ENCODE data around the gene CCSER2.
"Not testable (repeated sequence)": the region's sequence is repeated elsewhere in the genome, so short reads cannot be mapped to it uniquely, and the experiment has no call there.

The CCSER2 gene

DNA sequence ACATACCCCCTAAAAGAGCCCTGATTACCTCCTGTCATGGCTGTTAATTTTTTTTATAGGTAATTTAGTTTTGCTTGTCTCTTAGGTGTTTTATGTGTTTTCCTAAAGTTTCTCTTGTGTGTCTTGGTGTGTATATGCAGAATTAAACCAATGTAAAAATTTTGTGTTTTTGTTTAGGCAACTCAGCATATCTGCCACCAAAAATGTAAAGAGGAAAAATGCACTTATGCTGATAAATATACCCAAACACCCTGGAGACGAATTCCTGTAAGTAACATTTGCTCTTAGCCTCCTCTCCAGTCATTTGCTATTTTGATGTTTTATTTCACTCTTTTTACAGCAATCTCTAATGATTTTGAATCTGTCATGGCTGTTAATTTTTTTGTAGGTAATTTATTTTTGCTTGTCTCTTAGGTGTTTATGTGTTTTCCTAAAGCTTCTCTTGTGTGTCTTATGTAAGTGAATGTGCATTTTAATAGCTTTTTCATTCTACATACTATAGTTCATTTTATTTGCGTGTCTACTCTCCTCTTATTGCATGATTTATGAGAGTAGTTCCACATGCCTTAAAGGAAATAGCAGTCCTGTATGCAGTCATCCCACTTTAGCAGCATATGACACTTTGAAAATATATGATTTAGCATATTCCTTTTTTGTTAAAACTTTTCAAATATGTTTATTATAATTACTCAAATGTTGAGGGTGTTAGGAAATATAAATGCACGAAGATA is 149.2 kb downstream of the CCSER2 start:
- WGBS (ENCODE audit: insufficient coverage, insufficient read length) = no CpG with 5 or more reads among the region's 3 CpGs
- H3K4me1 ChIP-seq (ENCODE audit: control insufficient read depth, insufficient read depth, low read length) = no peaks in the 10 kb centered on the region
- no peak overlapping the region for H3K27ac ChIP-seq (ENCODE audit: low read length)
- DNase-seq (ENCODE audit: low read depth, low spot score) = no peak
- H3K36me3 ChIP-seq (ENCODE audit: control insufficient read depth, insufficient read depth, low read length) = no peaks in the 10 kb centered on the region
- H3K4me3 ChIP-seq (ENCODE audit: low read length) = no peak overlapping the region
- no peaks in the 10 kb centered on the region for H3K27me3 ChIP-seq (ENCODE audit: control insufficient read depth, insufficient read depth, low read length)
- no peaks in the 10 kb centered on the region for H3K9me3 ChIP-seq (ENCODE audit: control insufficient read depth, insufficient read depth, low read length)

DNA sequence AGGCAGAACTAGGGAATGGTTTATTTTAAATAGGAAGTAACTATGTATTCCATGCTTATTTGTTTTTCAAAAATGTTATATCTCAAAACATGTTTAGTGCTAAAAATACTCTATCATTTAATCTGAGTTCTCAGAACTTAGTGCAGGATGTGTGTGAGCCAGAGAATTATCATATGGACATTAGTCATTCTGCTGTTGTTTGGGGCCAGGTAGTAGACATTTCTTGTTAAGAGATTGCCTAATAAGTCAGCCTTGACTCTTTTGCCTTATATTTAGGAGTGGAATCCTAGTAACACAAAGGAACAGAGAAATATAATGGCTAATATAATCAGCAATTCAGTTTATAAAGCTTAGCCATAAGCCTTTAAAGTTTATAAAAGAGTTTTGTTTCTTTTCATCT is 149.8 kb downstream of the CCSER2 start:
- Histone ChIP-seq H3K9me3 (ENCODE audit: control insufficient read depth, insufficient read depth, low read length) (no peaks in the 10 kb centered on the region), H3K27me3 (ENCODE audit: control insufficient read depth, insufficient read depth, low read length) (no peaks in the 10 kb centered on the region), H3K36me3 (ENCODE audit: control insufficient read depth, insufficient read depth, low read length) (no peaks in the 10 kb centered on the region), H3K27ac (ENCODE audit: low read length) (no peak overlapping the region), H3K4me3 (ENCODE audit: low read length) (no peak overlapping the region), H3K4me1 (ENCODE audit: control insufficient read depth, insufficient read depth, low read length) (no peaks in the 10 kb centered on the region)
- DNase-seq (ENCODE audit: low read depth, low spot score) = no peak

DNA sequence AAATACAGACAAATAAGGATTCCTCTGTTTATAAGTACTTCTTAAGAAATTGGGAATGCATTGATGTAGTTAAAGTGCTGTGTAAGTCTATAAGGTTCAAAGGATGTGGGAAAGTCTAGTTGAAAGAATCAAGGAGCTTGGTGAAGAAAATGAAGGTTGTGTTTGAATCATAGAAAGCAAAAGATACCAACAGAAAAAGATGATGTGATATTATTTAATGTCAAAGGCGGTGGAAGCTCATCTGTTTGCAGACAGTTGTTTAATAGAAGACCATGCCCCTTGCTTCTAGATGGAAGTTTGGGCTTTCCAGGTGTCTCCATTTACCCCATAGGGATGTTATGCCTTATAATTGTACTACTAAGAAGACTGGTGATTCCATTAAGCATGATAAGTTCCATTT is 150.3 kb downstream of the CCSER2 start:
- Histone ChIP-seq H3K27me3 (ENCODE audit: control insufficient read depth, insufficient read depth, low read length) (no peaks in the 10 kb centered on the region), H3K4me3 (ENCODE audit: low read length) (no peak overlapping the region), H3K27ac (ENCODE audit: low read length) (no peak overlapping the region), H3K36me3 (ENCODE audit: control insufficient read depth, insufficient read depth, low read length) (no peaks in the 10 kb centered on the region), H3K9me3 (ENCODE audit: control insufficient read depth, insufficient read depth, low read length) (no peaks in the 10 kb centered on the region), H3K4me1 (ENCODE audit: control insufficient read depth, insufficient read depth, low read length) (no peaks in the 10 kb centered on the region)
- no peak for DNase-seq (ENCODE audit: low read depth, low spot score)
- no CpG with 5 or more reads among the region's 1 CpG for WGBS (ENCODE audit: insufficient coverage, insufficient read length)

DNA sequence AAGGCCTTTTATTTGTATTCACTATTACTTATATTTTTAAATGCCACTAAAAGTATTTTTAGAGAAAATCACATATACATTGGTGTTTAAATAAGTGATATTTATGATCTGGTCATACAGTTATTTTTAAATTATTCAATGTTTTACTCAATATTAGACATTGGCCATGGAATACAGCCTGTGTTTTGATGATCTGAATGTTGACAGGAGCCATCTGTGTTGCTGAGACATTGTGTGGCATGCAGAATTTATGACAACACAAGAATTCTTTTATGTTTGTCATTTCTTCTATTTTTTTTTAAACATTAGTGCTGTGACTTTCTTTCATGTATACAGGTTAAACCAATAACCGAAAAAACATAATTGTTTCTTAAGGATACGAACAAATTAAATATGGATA is 156.2 kb downstream of the CCSER2 start:
- H3K27me3 ChIP-seq (ENCODE audit: control insufficient read depth, insufficient read depth, low read length) = no peaks in the 10 kb centered on the region
- no peaks in the 10 kb centered on the region for H3K36me3 ChIP-seq (ENCODE audit: control insufficient read depth, insufficient read depth, low read length)
- no peaks in the 10 kb centered on the region for H3K4me1 ChIP-seq (ENCODE audit: control insufficient read depth, insufficient read depth, low read length)
- no peak overlapping the region for H3K27ac ChIP-seq (ENCODE audit: low read length)
- no peak overlapping the region for H3K4me3 ChIP-seq (ENCODE audit: low read length)
- no CpG with 5 or more reads among the region's 2 CpGs for WGBS (ENCODE audit: insufficient coverage, insufficient read length)
- no peaks in the 10 kb centered on the region for H3K9me3 ChIP-seq (ENCODE audit: control insufficient read depth, insufficient read depth, low read length)
- DNase-seq (ENCODE audit: low read depth, low spot score) = no peak

DNA sequence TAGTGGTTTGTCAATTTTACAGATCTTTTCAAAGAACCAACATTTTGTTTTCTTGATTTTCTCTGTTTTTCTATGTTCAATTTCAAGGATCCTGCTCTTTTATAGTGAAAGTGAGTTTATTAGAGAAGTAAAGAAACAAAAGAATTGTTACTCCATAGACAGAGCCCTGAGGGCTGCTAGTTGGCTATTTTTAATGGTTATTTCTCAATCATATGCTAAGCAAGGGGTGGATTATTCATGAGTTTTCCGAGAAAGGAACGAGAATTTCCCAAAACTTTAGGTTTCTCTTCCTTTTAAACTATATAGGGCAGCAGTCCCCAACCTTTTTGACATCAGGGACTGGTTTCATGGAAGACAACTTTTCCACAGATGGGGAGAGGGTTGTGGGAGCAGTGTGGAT is 165.0 kb downstream of the CCSER2 start:
- Histone ChIP-seq H3K4me3 (ENCODE audit: low read length) (no peak overlapping the region), H3K4me1 (ENCODE audit: control insufficient read depth, insufficient read depth, low read length) (no peaks in the 10 kb centered on the region; the same call in 1 of the 2 replicates), H3K36me3 (ENCODE audit: control insufficient read depth, insufficient read depth, low read length) (no peaks in the 10 kb centered on the region), H3K9me3 (ENCODE audit: control insufficient read depth, insufficient read depth, low read length) (no peaks in the 10 kb centered on the region), H3K27ac (ENCODE audit: low read length) (no peak overlapping the region), H3K27me3 (ENCODE audit: control insufficient read depth, insufficient read depth, low read length) (no peaks in the 10 kb centered on the region)
- no peak for DNase-seq (ENCODE audit: low read depth, low spot score)
- WGBS (ENCODE audit: insufficient coverage, insufficient read length) = no CpG with 5 or more reads among the region's 2 CpGs

DNA sequence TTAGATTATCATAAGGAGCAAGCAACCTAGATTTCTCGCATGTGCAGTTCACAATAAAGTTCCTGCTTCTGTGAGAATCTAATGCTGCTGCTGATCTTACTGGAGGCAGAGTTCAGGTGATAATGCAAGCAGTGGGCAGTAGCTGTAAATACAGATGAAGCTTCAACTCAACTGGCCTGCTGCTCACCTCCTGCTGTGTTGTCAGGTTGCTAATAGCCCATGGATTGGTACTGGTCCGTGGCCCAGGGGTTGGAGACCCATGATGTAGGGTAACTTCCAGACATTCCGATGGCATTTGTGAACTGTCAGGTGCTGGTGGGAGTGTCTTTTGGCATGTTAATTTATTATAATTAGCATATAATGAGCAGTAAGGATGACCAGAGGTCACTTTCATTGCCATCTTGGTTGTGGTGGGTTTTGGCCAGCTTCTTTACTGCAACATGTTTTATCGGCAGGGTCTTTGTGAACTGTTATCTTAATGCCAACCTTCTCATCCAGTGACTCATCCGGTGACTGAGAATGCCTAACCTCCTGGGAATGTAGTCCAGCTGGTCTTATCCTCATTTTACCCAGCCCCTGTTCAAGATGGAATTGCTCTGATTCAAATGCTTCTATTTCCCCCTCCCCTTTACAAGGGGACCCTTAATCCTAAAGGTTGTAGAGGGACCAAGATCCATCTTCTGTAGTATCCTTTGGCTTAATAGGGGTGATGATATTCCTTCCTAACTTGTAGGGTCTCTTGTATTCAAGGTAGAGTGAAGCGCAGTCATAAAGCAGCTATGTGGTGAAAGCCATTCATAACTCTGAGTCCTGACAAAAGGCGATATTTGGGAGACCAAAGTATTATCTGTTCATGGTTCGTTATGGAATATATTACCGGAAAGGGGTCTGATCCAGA is 165.8 kb downstream of the CCSER2 start:
- WGBS (ENCODE audit: insufficient coverage, insufficient read length) = no CpG with 5 or more reads among the region's 9 CpGs
- H3K4me1 ChIP-seq (ENCODE audit: control insufficient read depth, insufficient read depth, low read length) = no peaks in the 10 kb centered on the region; the same call in 1 of the 2 replicates
- H3K27ac ChIP-seq (ENCODE audit: low read length) = no peak overlapping the region
- H3K4me3 ChIP-seq (ENCODE audit: low read length) = no peak overlapping the region
- no peaks in the 10 kb centered on the region for H3K27me3 ChIP-seq (ENCODE audit: control insufficient read depth, insufficient read depth, low read length)
- no peak for DNase-seq (ENCODE audit: low read depth, low spot score)
- H3K36me3 ChIP-seq (ENCODE audit: control insufficient read depth, insufficient read depth, low read length) = no peaks in the 10 kb centered on the region
- no peaks in the 10 kb centered on the region for H3K9me3 ChIP-seq (ENCODE audit: control insufficient read depth, insufficient read depth, low read length)

DNA sequence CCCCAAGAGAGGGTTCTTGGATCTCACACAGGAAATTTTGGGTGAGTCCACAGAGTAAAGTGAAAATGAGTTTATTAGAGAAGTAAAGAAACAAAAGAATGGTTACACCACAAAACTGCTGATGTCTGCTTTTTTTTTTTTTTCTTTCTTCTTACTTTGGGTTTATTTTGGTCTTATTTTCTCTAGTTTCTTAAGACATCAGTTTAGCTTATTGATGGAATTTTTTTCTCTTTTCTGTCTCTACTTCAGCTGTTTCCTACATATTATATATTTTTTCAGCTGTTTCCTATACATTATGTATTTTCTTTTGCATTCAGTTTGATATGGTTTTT is 166.4 kb downstream of the CCSER2 start:
- Histone ChIP-seq H3K36me3 (ENCODE audit: control insufficient read depth, insufficient read depth, low read length) (no peaks in the 10 kb centered on the region), H3K9me3 (ENCODE audit: control insufficient read depth, insufficient read depth, low read length) (no peaks in the 10 kb centered on the region), H3K4me3 (ENCODE audit: low read length) (no peak overlapping the region), H3K4me1 (ENCODE audit: control insufficient read depth, insufficient read depth, low read length) (no peaks in the 10 kb centered on the region; the same call in 1 of the 2 replicates), H3K27me3 (ENCODE audit: control insufficient read depth, insufficient read depth, low read length) (no peaks in the 10 kb centered on the region), H3K27ac (ENCODE audit: low read length) (no peak overlapping the region)
- no peak for DNase-seq (ENCODE audit: low read depth, low spot score)

DNA sequence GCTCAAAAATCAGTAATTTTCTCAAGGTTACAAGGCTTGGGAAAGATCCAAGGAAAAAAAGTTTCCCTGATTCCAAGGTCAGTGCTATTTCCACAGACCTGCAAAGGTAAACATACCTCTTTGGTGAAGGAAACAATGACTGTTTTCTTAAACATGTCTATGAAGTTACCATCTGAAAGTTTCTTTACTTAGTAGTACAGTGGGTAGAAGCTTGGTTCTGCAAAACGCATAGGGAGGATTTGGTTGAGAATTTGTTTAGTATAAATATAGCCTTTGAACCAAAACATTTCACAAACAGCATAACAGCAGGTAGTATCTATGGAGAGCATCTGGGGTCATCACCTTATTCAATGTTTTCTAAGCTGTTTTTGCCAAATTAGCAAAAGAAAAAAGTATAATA is 169.6 kb downstream of the CCSER2 start:
- WGBS (ENCODE audit: insufficient coverage, insufficient read length) = no CpG with 5 or more reads among the region's 1 CpG
- Histone ChIP-seq H3K36me3 (ENCODE audit: control insufficient read depth, insufficient read depth, low read length) (no peaks in the 10 kb centered on the region), H3K4me1 (ENCODE audit: control insufficient read depth, insufficient read depth, low read length) (no peaks in the 10 kb centered on the region; the same call in 1 of the 2 replicates), H3K4me3 (ENCODE audit: low read length) (no peak overlapping the region), H3K27me3 (ENCODE audit: control insufficient read depth, insufficient read depth, low read length) (no peaks in the 10 kb centered on the region), H3K9me3 (ENCODE audit: control insufficient read depth, insufficient read depth, low read length) (no peaks in the 10 kb centered on the region), H3K27ac (ENCODE audit: low read length) (no peak overlapping the region)
- DNase-seq (ENCODE audit: low read depth, low spot score) = no peak

DNA sequence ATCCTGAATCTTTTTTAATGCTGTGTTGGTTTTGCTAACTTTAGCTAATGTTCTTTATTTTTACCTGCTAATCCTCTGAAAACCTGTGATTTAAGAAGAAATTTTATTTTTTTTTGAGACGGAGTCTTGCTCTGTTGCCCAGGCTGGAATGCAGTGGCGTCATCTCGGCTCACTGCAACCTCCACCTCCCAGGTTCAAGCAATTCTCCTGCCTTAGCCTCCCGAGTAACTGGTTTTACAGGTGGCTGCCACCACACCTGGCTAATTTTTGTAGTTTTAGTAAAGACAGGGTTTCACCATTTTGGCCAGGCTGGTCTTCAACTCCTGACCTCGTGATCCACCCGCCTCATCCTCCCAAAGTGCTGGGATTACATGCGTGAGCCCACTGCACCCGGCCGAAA is 170.7 kb downstream of the CCSER2 start:
- H3K27ac ChIP-seq (ENCODE audit: low read length); H3K36me3 ChIP-seq (ENCODE audit: control insufficient read depth, insufficient read depth, low read length); DNase-seq (ENCODE audit: low read depth, low spot score); H3K4me1 ChIP-seq (ENCODE audit: control insufficient read depth, insufficient read depth, low read length); H3K27me3 ChIP-seq (ENCODE audit: control insufficient read depth, insufficient read depth, low read length); H3K9me3 ChIP-seq (ENCODE audit: control insufficient read depth, insufficient read depth, low read length); H3K4me3 ChIP-seq (ENCODE audit: low read length): not testable (repeated sequence)
- WGBS (ENCODE audit: insufficient coverage, insufficient read length) = no CpG with 5 or more reads among the region's 9 CpGs

DNA sequence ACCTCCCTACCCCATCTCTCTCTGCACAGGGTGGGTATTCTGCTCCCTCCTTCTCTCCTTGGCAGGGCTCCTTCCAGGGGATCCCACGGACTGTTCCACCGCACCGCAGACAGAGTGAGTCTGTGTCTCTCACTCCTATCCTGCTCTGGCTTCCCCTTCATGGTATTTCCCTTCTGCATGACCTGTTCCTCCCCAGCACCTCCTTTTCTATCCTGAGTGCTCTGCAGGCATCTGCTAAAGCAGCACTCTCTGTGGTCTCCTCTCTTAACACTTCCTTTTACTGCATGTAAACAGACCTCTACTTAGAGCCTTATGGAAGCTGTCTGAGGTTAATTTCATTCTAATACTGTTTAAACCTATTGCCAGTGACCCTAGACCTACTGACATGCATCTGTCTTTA is 171.5 kb downstream of the CCSER2 start:
- no peak for DNase-seq (ENCODE audit: low read depth, low spot score)
- Histone ChIP-seq H3K4me1 (ENCODE audit: control insufficient read depth, insufficient read depth, low read length) (no peaks in the 10 kb centered on the region; the same call in 1 of the 2 replicates), H3K9me3 (ENCODE audit: control insufficient read depth, insufficient read depth, low read length) (no peaks in the 10 kb centered on the region), H3K4me3 (ENCODE audit: low read length) (no peak overlapping the region), H3K27ac (ENCODE audit: low read length) (no peak overlapping the region), H3K36me3 (ENCODE audit: control insufficient read depth, insufficient read depth, low read length) (no peaks in the 10 kb centered on the region), H3K27me3 (ENCODE audit: control insufficient read depth, insufficient read depth, low read length) (no peaks in the 10 kb centered on the region)
- no CpG with 5 or more reads among the region's 3 CpGs for WGBS (ENCODE audit: insufficient coverage, insufficient read length)

DNA sequence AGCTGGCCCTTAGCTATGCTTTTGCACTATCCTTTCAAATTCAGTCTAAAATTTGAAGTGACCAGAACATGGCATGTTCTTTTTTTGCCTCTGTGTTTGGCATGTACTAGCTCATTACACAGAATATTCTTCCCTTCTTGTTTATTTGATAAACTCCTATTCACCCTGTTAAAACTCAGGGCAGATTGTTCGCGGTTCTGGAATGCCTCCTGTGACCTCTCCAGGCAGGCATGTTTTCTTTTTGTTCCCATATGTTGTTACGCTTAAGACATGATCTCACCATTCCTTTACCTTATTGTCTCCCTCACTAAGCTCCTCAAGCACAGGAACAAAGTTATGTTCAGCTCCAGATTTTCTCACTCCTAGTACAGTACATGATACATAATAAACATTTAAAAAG is 181.7 kb downstream of the CCSER2 start:
- no peaks in the 10 kb centered on the region for H3K36me3 ChIP-seq (ENCODE audit: control insufficient read depth, insufficient read depth, low read length)
- H3K27me3 ChIP-seq (ENCODE audit: control insufficient read depth, insufficient read depth, low read length) = no peaks in the 10 kb centered on the region
- no peak overlapping the region for H3K4me3 ChIP-seq (ENCODE audit: low read length)
- no peak for DNase-seq (ENCODE audit: low read depth, low spot score)
- no peak overlapping the region for H3K27ac ChIP-seq (ENCODE audit: low read length)
- H3K4me1 ChIP-seq (ENCODE audit: control insufficient read depth, insufficient read depth, low read length) = no peaks in the 10 kb centered on the region
- WGBS (ENCODE audit: insufficient coverage, insufficient read length) = no CpG with 5 or more reads among the region's 3 CpGs
- no peaks in the 10 kb centered on the region for H3K9me3 ChIP-seq (ENCODE audit: control insufficient read depth, insufficient read depth, low read length)

Data from iPS DF 6.9 (cell line).